ENCODE measurements around the gene RAE1.

GRCh38 chr20:57346477-57346876 lies 4.6 kb upstream of the RAE1 start:
- peak in 2 of 3 experiments; percentile 69 to 74; a peak in 3 of 4 replicates for TF ChIP-seq CTCF (IDR thresholded peaks at IDR 0.05; ENCODE audit: control extremely low read depth in 1 of 3, insufficient read depth in 1 of 3, low read depth in 1 of 3, low read length in 3 of 3)
- no peak for TF ChIP-seq EP300 (IDR thresholded peaks at IDR 0.05; ENCODE audit: borderline replicate concordance in 1 of 2, low read depth in 2 of 2, low read length in 2 of 2)
- no peak for TF ChIP-seq POLR2A (IDR thresholded peaks at IDR 0.05; ENCODE audit: control extremely low read depth in 1 of 2, low read depth in 2 of 2, low read length in 2 of 2)
- TF ChIP-seq ZNF274 (IDR thresholded peaks at IDR 0.05; ENCODE audit: borderline replicate concordance, extremely low read depth, low read length): no peak
- TF ChIP-seq KDM1A (IDR thresholded peaks at IDR 0.05; ENCODE audit: borderline replicate concordance, low read length): no peak
- no peak for TF ChIP-seq SIRT6 (IDR thresholded peaks at IDR 0.05; ENCODE audit: low read length)
- no peak for TF ChIP-seq CREB1 (IDR thresholded peaks at IDR 0.05)

Measured in H1 (cell line).